Nephron (organoid): Measurements from ENCODE around the gene SURF1.
"Not testable (repeated sequence)": the region's sequence is repeated elsewhere in the genome, so short reads cannot be mapped to it uniquely, and the experiment has no call there.

Experiments
- H3K27ac Mint-ChIP-seq, 3 experiments: 2 replicates each; pipeline ENCODE4 v1.8.0; 2020; ENCODE audit warnings: mixed read lengths in 3 of 3, mild to moderate bottlenecking in 2 of 3, moderate library complexity in 1 of 3
- H3K27me3 Mint-ChIP-seq: 2 replicates; pipeline ENCODE4 v1.8.0; 2021; ENCODE audit warnings: low read depth, mild to moderate bottlenecking, moderate library complexity, mixed read lengths
- H3K36me3 Mint-ChIP-seq: 2 replicates; pipeline ENCODE4 v1.8.0; 2020; ENCODE audit warnings: low read depth, mixed read lengths
- H3K4me1 Mint-ChIP-seq: 2 replicates; pipeline ENCODE4 v1.8.0; 2020; ENCODE audit warnings: mixed read lengths
- H3K4me3 Mint-ChIP-seq, 3 experiments: 2 replicates each; pipeline ENCODE4 v1.8.0; 2020; ENCODE audit warnings: mild to moderate bottlenecking in 3 of 3, mixed read lengths in 3 of 3, moderate library complexity in 2 of 3
- H3K9me3 Mint-ChIP-seq: 2 replicates; pipeline ENCODE4 v1.8.0; 2020; ENCODE audit warnings: mixed read lengths
- CTCF ChIP-seq, 3 experiments: fragments of 200-600 bp; sonication (generic); IDR thresholded peaks; one replicate each; pipeline ENCODE4 v1.5.0; 2021; ENCODE audit warnings: antibody characterized with exemption in 3 of 3; ENCODE audit not compliant: unreplicated experiment in 3 of 3

Gene SURF1

GRCh38 chr9:133379153-133380086 lies 23.1 kb upstream of the SURF1 start:
- no peaks in the 10 kb centered on the region for H3K27me3 Mint-ChIP-seq
- H3K27ac Mint-ChIP-seq: no peak overlapping the region
- peaks cover 8% of the 10 kb centered on the region for H3K4me1 Mint-ChIP-seq
- peaks cover 6% of the 10 kb centered on the region for H3K36me3 Mint-ChIP-seq
- H3K4me3 Mint-ChIP-seq: peak overlapping the region in 2 of 3 experiments; percentile 40 to 58
- no peak for TF ChIP-seq CTCF (IDR thresholded peaks at IDR 0.05; ENCODE audit: unreplicated experiment in 3 of 3)
- no peaks in the 10 kb centered on the region for H3K9me3 Mint-ChIP-seq

GRCh38 chr9:133378408-133378962 lies 22.2 kb upstream of the SURF1 start:
- no peak for TF ChIP-seq CTCF (IDR thresholded peaks at IDR 0.05; ENCODE audit: unreplicated experiment in 3 of 3)

GRCh38 chr9:133377721-133378216 lies 21.5 kb upstream of the SURF1 start:
- TF ChIP-seq CTCF (IDR thresholded peaks at IDR 0.05; ENCODE audit: unreplicated experiment in 3 of 3): no peak
- Mint-ChIP-seq H3K27ac (no peak overlapping the region), H3K9me3 (no peaks in the 10 kb centered on the region), H3K36me3 (peaks cover 6% of the 10 kb centered on the region), H3K27me3 (no peaks in the 10 kb centered on the region), H3K4me1 (peaks cover 10% of the 10 kb centered on the region), H3K4me3 (peak overlapping the region; percentile 19 to 75 (median 74))

More at GRCh38 chr9:133378408-133378962, 22.2 kb upstream of the SURF1 start:
- peaks cover 6% of the 10 kb centered on the region for H3K36me3 Mint-ChIP-seq
- peak overlapping the region; percentile 32 to 78 (median 74) for H3K4me3 Mint-ChIP-seq
- H3K4me1 Mint-ChIP-seq: peaks cover 8% of the 10 kb centered on the region
- no peaks in the 10 kb centered on the region for H3K9me3 Mint-ChIP-seq
- no peak overlapping the region for H3K27ac Mint-ChIP-seq
- no peaks in the 10 kb centered on the region for H3K27me3 Mint-ChIP-seq

GRCh38 chr9:133377280-133377679 lies 21.0 kb upstream of the SURF1 start:
- H3K36me3 Mint-ChIP-seq, H3K27me3 Mint-ChIP-seq, H3K9me3 Mint-ChIP-seq: not testable (repeated sequence)
- H3K4me1 Mint-ChIP-seq: peaks cover 15% of the 10 kb centered on the region
- peak overlapping the region; percentile 75 to 82 (median 82) for H3K4me3 Mint-ChIP-seq
- H3K27ac Mint-ChIP-seq: peak overlapping the region in 1 of 3 experiments; percentile 64

GRCh38 chr9:133375724-133376654 lies 19.7 kb upstream of the SURF1 start, which contains the start of the genes STKLD1 and SURF4:
STKLD1 (plus strand) TSS chr9:133376366; CDS start chr9:133376474, 108 bp downstream.
SURF4 (minus strand) TSS chr9:133376060; CDS start chr9:133375969, 91 bp downstream.
- H3K27ac Mint-ChIP-seq: peak within 1 kb of the TSS; percentile 91 to 99 (median 98)
- TF ChIP-seq CTCF (IDR thresholded peaks at IDR 0.05; ENCODE audit: unreplicated experiment in 3 of 3): no peak
- peak within 1 kb of the TSS; percentile 98 to 100 (median 99) for H3K4me3 Mint-ChIP-seq
- H3K27me3 Mint-ChIP-seq: no peaks in the 10 kb centered on the region
- peaks cover 11% of the 10 kb centered on the region for H3K36me3 Mint-ChIP-seq
- H3K4me1 Mint-ChIP-seq: peaks cover 28% of the 10 kb centered on the region
- no peaks in the 10 kb centered on the region for H3K9me3 Mint-ChIP-seq
